Neural progenitor cell (in vitro differentiated cells): Measurements from ENCODE around the gene LRBA. TPM values are rescaled to one million over a fixed set of nuclear protein-coding genes. Genes with fewer than 3 reads are reported as not detected.

Experiments
- DNase-seq: peaks from one replicate; pipeline ENCODE4 v3.0.0-alpha.2; 2016; ENCODE audit warnings: low spot score
- H2AFZ ChIP-seq: fragments of 200-600 bp; sonication (generic); replicated peaks from 2 replicates; pipeline ENCODE4 v1.6.1; 2016; ENCODE audit warnings: antibody characterized with exemption
- H3F3A ChIP-seq: fragments of 200-600 bp; sonication (generic); 2 replicates; pipeline ENCODE4 v1.6.1; 2016; ENCODE audit warnings: antibody characterized with exemption, low read depth
- H3K27ac ChIP-seq: fragments of 200-600 bp; sonication (generic); 2 replicates; pipeline ENCODE4 v1.5.1; 2016; ENCODE audit warnings: mild to moderate bottlenecking
- H3K27me3 ChIP-seq: fragments of 200-600 bp; sonication (generic); 2 replicates; pipeline ENCODE4 v1.6.1; 2016; ENCODE audit warnings: mild to moderate bottlenecking, moderate library complexity
- H3K36me3 ChIP-seq: fragments of 200-600 bp; sonication (generic); 2 replicates; pipeline ENCODE4 v1.5.1; 2016
- H3K4me1 ChIP-seq: fragments of 200-600 bp; sonication (generic); 2 replicates; pipeline ENCODE4 v1.6.1; 2016; ENCODE audit warnings: mixed run types
- H3K4me2 ChIP-seq: fragments of 200-600 bp; sonication (generic); 2 replicates; pipeline ENCODE4 v1.6.1; 2016
- H3K4me3 ChIP-seq: fragments of 200-600 bp; sonication (generic); 2 replicates; pipeline ENCODE4 v1.5.1; 2016
- H3K79me2 ChIP-seq: fragments of 200-600 bp; sonication (generic); 2 replicates; pipeline ENCODE4 v1.6.1; 2016; ENCODE audit warnings: low read depth
- H3K9ac ChIP-seq: fragments of 200-600 bp; sonication (generic); 2 replicates; pipeline ENCODE4 v1.6.1; 2016
- H3K9me3 ChIP-seq: fragments of 200-600 bp; sonication (generic); 2 replicates; pipeline ENCODE4 v1.5.1; 2016; ENCODE audit warnings: low read depth
- H4K20me1 ChIP-seq: fragments of 200-600 bp; sonication (generic); 2 replicates; pipeline ENCODE4 v1.6.1; 2016; ENCODE audit warnings: low read depth
- H3K27ac Mint-ChIP-seq: 3 replicates; pipeline ENCODE4 v1.8.0; 2021; ENCODE audit warnings: mixed read lengths
- H3K27me3 Mint-ChIP-seq: 2 replicates; pipeline ENCODE4 v1.8.0; 2022; ENCODE audit warnings: low read depth, mild to moderate bottlenecking, inconsistent platforms, moderate library complexity, mixed read lengths; ENCODE audit not compliant: insufficient read depth
- H3K36me3 Mint-ChIP-seq: 3 replicates; pipeline ENCODE4 v1.8.0; 2021; ENCODE audit warnings: mixed read lengths
- H3K4me1 Mint-ChIP-seq: 3 replicates; pipeline ENCODE4 v1.8.0; 2021; ENCODE audit warnings: mixed read lengths
- H3K4me3 Mint-ChIP-seq: 3 replicates; pipeline ENCODE4 v1.8.0; 2021; ENCODE audit warnings: mild to moderate bottlenecking, moderate library complexity, mixed read lengths
- H3K9me3 Mint-ChIP-seq: 3 replicates; pipeline ENCODE4 v1.8.0; 2020; ENCODE audit warnings: mixed read lengths
- CTCF ChIP-seq: fragments of 200-600 bp; sonication (generic); IDR thresholded peaks from 2 replicates; pipeline ENCODE4 v1.5.1; 2017; ENCODE audit warnings: antibody characterized with exemption, mild to moderate bottlenecking
- EZH2 ChIP-seq: fragments of 200-600 bp; sonication (generic); IDR thresholded peaks from 2 replicates; pipeline ENCODE4 v1.6.1; 2017; ENCODE audit warnings: antibody characterized with exemption, mild to moderate bottlenecking, moderate library complexity
- EZH2phosphoT487 ChIP-seq: fragments of 200-600 bp; sonication (generic); IDR thresholded peaks from 2 replicates; pipeline ENCODE4 v1.6.1; 2017; ENCODE audit warnings: antibody characterized with exemption
- total RNA-seq: library from RNA; depleted of rRNA; stranded (reverse); fragments of >200 nt; gene quantifications from 2 replicates; pipeline ENCODE4 v1.2.3, GENCODE V29; 2015; ENCODE audit warnings: low replicate concordance

Gene LRBA
- total RNA-seq, 1 donor from 2014 or later = 111 TPM

- H4K20me1 ChIP-seq = no peaks in the 10 kb centered on the region
- Mint-ChIP-seq H3K27me3 (no peaks in the 10 kb centered on the region), H3K36me3 (peaks cover 33% of the 10 kb centered on the region), H3K27ac (no peak overlapping the region), H3K9me3 (no peaks in the 10 kb centered on the region), H3K4me1 (no peaks in the 10 kb centered on the region), H3K4me3 (no peak overlapping the region)
- H3K36me3 ChIP-seq = no peaks in the 10 kb centered on the region
- no peak for TF ChIP-seq EZH2
- TF ChIP-seq EZH2phosphoT487 = no peak
- TF ChIP-seq CTCF = no peak
- no peak overlapping the region for H3K4me2 ChIP-seq
- H3K79me2 ChIP-seq = no peaks in the 10 kb centered on the region
- H3K27me3 ChIP-seq = no peaks in the 10 kb centered on the region
- no peak overlapping the region for H3K4me3 ChIP-seq
- no peak overlapping the region for H3K9ac ChIP-seq
- H3K9me3 ChIP-seq = no peaks in the 10 kb centered on the region
- H3F3A ChIP-seq = peaks cover 9% of the 10 kb centered on the region
- H2AFZ ChIP-seq = no peak overlapping the region
- H3K27ac ChIP-seq = no peak overlapping the region
- no peaks in the 10 kb centered on the region for H3K4me1 ChIP-seq
- DNase-seq = no peak
These were observed 764.6 kb downstream of the LRBA start for GRCh38 chr4:150250293-150250997.

DNA sequence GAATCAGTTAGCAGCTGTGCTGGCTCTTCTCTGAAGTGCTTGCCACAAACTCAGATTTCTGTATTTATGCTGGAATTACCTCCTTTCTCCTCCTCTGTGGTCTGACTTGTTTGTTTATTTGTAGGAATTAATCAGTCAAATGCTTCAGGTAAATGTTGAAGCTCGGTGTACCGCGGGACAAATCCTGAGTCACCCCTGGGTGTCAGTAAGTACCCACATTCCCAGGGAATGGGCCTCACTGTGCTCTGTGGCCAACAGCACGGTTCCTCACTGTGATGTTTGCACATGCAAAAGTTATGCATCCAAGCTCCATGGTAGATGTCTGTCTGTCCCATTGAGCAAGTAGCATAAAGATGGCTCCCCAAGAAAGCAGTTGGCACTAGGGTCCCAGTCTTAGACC lies 766.9 kb downstream of the LRBA start:
- no peak for TF ChIP-seq EZH2phosphoT487
- no peak for TF ChIP-seq CTCF
- no peak for TF ChIP-seq EZH2
- H3K27ac Mint-ChIP-seq = peak overlapping the region; percentile 22

GRCh38 chr4:150247184-150247583 lies 767.9 kb downstream of the LRBA start:
- Mint-ChIP-seq H3K4me1 (no peaks in the 10 kb centered on the region), H3K9me3 (no peaks in the 10 kb centered on the region), H3K4me3 (no peak overlapping the region), H3K27ac (no peak overlapping the region), H3K36me3 (peaks cover 14% of the 10 kb centered on the region), H3K27me3 (no peaks in the 10 kb centered on the region)
- no peak overlapping the region for H3K9ac ChIP-seq
- no peaks in the 10 kb centered on the region for H3K79me2 ChIP-seq
- no peak for DNase-seq
- no peaks in the 10 kb centered on the region for H3K9me3 ChIP-seq
- no peaks in the 10 kb centered on the region for H3K36me3 ChIP-seq
- H3K4me2 ChIP-seq = no peak overlapping the region
- H3K27ac ChIP-seq = no peak overlapping the region
- no peaks in the 10 kb centered on the region for H4K20me1 ChIP-seq
- peaks cover 8% of the 10 kb centered on the region for H3K4me1 ChIP-seq
- no peak overlapping the region for H3K4me3 ChIP-seq
- TF ChIP-seq EZH2phosphoT487 (no peak), EZH2 (no peak), CTCF (no peak)
- peaks cover 9% of the 10 kb centered on the region for H3F3A ChIP-seq
- no peak overlapping the region for H2AFZ ChIP-seq
- H3K27me3 ChIP-seq = no peaks in the 10 kb centered on the region

More for the DNA sequence above, 766.9 kb downstream of the LRBA start:
- Histone ChIP-seq H3K4me3 (no peak overlapping the region), H3K4me2 (no peak overlapping the region), H3K27ac (no peak overlapping the region), H3K4me1 (peaks cover 8% of the 10 kb centered on the region), H3F3A (peaks cover 9% of the 10 kb centered on the region), H2AFZ (no peak overlapping the region), H3K9me3 (no peaks in the 10 kb centered on the region), H3K36me3 (no peaks in the 10 kb centered on the region), H4K20me1 (no peaks in the 10 kb centered on the region), H3K27me3 (no peaks in the 10 kb centered on the region), H3K9ac (no peak overlapping the region), H3K79me2 (no peaks in the 10 kb centered on the region)
- Mint-ChIP-seq H3K27me3 (no peaks in the 10 kb centered on the region), H3K36me3 (peaks cover 19% of the 10 kb centered on the region), H3K9me3 (no peaks in the 10 kb centered on the region), H3K4me3 (no peak overlapping the region), H3K4me1 (no peaks in the 10 kb centered on the region)
- no peak for DNase-seq
